ENCODE data around the gene DAB2. TPM values are rescaled to one million over a fixed set of nuclear protein-coding genes. Genes with fewer than 3 reads are reported as not detected.
A peak's percentile ranks its signal among the peaks of the same experiment; 100 is the strongest.

The DAB2 gene
- polyA plus RNA-seq, 1 donor from 2014 or later = 0.63 TPM

DNA sequence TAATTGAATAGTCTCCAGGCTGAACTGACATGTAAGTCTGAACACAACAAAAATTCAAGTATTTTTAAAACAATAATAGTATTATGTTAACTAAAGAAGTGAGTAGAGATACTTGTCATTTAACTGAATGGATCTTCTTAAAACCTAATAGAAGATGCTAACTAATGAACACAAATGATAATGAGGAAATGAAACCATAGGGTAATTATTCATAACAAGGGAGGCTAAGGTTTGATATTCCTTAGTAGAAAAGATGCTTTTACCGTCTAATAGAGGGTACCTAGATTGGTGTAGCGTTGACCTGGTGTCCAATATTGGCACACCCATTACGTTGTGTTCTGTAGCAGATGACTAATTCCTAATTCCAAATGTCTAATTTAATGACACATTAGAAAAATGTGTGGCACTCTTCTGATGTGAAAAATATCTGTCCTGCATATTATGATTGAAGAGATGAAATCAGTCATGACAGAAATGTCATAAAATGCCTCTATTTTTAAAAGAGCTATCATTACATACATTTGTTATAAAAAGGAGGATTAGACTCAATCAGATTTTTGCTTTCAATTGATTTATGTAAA is 14.9 kb upstream of the DAB2 start:
- H3K27me3 ChIP-seq (ENCODE audit: insufficient read depth, low read depth, low read length) = no peaks in the 10 kb centered on the region
- H3F3A ChIP-seq (ENCODE audit: insufficient read depth, low read length, poor library complexity, severe bottlenecking) = no peaks in the 10 kb centered on the region
- H3K4me3 ChIP-seq (ENCODE audit: low read length) = no peak overlapping the region
- no peak overlapping the region for H2AFZ ChIP-seq (ENCODE audit: low read depth, low read length)
- H3K9me2 ChIP-seq (ENCODE audit: insufficient read depth, low read length) = no peaks in the 10 kb centered on the region
- H4K20me1 ChIP-seq (ENCODE audit: insufficient read depth) = no peaks in the 10 kb centered on the region
- no peak overlapping the region for H3K4me2 ChIP-seq (ENCODE audit: low read length)
- H3K9ac ChIP-seq (ENCODE audit: low read length) = no peak overlapping the region
- no peaks in the 10 kb centered on the region for H3K79me2 ChIP-seq (replicated peaks; ENCODE audit: insufficient read depth, low read length)
- no peaks in the 10 kb centered on the region for H3K9me3 ChIP-seq (ENCODE audit: low read length)
- H3K27ac ChIP-seq (ENCODE audit: low read length) = no peak overlapping the region
- TF ChIP-seq EP300 (conservative IDR thresholded peaks at IDR 0.05; ENCODE audit: poor library complexity, severe bottlenecking) (peak; percentile 84), POLR2AphosphoS5 (IDR thresholded peaks at IDR 0.05) (peak; percentile 29)
- TF ChIP-seq, protein P1, sequence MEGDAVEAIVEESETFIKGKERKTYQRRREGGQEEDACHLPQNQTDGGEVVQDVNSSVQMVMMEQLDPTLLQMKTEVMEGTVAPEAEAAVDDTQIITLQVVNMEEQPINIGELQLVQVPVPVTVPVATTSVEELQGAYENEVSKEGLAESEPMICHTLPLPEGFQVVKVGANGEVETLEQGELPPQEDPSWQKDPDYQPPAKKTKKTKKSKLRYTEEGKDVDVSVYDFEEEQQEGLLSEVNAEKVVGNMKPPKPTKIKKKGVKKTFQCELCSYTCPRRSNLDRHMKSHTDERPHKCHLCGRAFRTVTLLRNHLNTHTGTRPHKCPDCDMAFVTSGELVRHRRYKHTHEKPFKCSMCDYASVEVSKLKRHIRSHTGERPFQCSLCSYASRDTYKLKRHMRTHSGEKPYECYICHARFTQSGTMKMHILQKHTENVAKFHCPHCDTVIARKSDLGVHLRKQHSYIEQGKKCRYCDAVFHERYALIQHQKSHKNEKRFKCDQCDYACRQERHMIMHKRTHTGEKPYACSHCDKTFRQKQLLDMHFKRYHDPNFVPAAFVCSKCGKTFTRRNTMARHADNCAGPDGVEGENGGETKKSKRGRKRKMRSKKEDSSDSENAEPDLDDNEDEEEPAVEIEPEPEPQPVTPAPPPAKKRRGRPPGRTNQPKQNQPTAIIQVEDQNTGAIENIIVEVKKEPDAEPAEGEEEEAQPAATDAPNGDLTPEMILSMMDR (IDR thresholded peaks at IDR 0.05; ENCODE audit: poor library complexity, severe bottlenecking) = no peak
- no peaks in the 10 kb centered on the region for H3K36me3 ChIP-seq (ENCODE audit: insufficient read depth, low read length)

DNA sequence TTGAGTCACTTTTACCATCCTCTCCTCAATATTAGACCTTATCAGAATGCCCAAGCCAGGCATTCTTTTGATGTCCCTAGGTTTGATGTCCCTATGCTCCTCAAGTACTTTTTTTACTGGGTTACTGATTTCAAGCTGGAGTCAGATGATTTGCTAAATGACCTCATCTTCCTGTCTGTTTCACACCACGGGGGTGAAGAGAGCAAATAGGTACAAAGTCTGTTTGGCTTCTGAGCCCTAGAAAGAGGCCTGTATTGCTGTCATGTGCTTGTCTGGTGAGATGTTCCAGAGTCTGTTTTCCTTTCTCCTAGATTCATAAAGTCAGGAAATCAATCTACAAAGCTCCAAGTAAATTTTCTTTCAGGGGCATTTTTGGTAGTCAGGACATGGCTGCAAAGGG is 12.7 kb upstream of the DAB2 start:
- Histone ChIP-seq H3K4me2 (ENCODE audit: low read length) (no peak overlapping the region), H4K20me1 (ENCODE audit: insufficient read depth) (no peaks in the 10 kb centered on the region), H3K9ac (ENCODE audit: low read length) (no peak overlapping the region), H3F3A (ENCODE audit: insufficient read depth, low read length, poor library complexity, severe bottlenecking) (no peaks in the 10 kb centered on the region), H3K9me3 (ENCODE audit: low read length) (no peaks in the 10 kb centered on the region), H3K36me3 (ENCODE audit: insufficient read depth, low read length) (no peaks in the 10 kb centered on the region), H3K27ac (ENCODE audit: low read length) (no peak overlapping the region), H3K9me2 (ENCODE audit: insufficient read depth, low read length) (no peaks in the 10 kb centered on the region), H2AFZ (ENCODE audit: low read depth, low read length) (no peak overlapping the region), H3K27me3 (ENCODE audit: insufficient read depth, low read depth, low read length) (no peaks in the 10 kb centered on the region), H3K79me2 (replicated peaks; ENCODE audit: insufficient read depth, low read length) (no peaks in the 10 kb centered on the region), H3K4me3 (ENCODE audit: low read length) (no peak overlapping the region)
- TF ChIP-seq EP300 (conservative IDR thresholded peaks at IDR 0.05; ENCODE audit: poor library complexity, severe bottlenecking) (no peak), RAD21 (conservative IDR thresholded peaks at IDR 0.05) (no peak), MXI1 (conservative IDR thresholded peaks at IDR 0.05; ENCODE audit: poor library complexity, severe bottlenecking) (no peak), TAF1 (IDR thresholded peaks at IDR 0.05; ENCODE audit: low read depth) (no peak)
- TF ChIP-seq, protein P2, sequence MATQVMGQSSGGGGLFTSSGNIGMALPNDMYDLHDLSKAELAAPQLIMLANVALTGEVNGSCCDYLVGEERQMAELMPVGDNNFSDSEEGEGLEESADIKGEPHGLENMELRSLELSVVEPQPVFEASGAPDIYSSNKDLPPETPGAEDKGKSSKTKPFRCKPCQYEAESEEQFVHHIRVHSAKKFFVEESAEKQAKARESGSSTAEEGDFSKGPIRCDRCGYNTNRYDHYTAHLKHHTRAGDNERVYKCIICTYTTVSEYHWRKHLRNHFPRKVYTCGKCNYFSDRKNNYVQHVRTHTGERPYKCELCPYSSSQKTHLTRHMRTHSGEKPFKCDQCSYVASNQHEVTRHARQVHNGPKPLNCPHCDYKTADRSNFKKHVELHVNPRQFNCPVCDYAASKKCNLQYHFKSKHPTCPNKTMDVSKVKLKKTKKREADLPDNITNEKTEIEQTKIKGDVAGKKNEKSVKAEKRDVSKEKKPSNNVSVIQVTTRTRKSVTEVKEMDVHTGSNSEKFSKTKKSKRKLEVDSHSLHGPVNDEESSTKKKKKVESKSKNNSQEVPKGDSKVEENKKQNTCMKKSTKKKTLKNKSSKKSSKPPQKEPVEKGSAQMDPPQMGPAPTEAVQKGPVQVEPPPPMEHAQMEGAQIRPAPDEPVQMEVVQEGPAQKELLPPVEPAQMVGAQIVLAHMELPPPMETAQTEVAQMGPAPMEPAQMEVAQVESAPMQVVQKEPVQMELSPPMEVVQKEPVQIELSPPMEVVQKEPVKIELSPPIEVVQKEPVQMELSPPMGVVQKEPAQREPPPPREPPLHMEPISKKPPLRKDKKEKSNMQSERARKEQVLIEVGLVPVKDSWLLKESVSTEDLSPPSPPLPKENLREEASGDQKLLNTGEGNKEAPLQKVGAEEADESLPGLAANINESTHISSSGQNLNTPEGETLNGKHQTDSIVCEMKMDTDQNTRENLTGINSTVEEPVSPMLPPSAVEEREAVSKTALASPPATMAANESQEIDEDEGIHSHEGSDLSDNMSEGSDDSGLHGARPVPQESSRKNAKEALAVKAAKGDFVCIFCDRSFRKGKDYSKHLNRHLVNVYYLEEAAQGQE (IDR thresholded peaks at IDR 0.05; ENCODE audit: borderline replicate concordance) = no peak
- TF ChIP-seq, protein P1 (IDR thresholded peaks at IDR 0.05; ENCODE audit: poor library complexity, severe bottlenecking) = no peak
